ENCODE data around the gene RAPGEF4. TPM values are rescaled to one million over a fixed set of nuclear protein-coding genes. Genes with fewer than 3 reads are reported as not detected.

The RAPGEF4 gene
- total RNA-seq, 1 experiment from 2014 or later, result 0.59 TPM

- Histone ChIP-seq H3K4me1 (ENCODE audit: control insufficient read depth in 1 of 2, insufficient read depth in 2 of 2, low read length in 2 of 2) (peaks cover 0 to 4% of the 10 kb centered on the region in 2 experiments; a peak in 2 of 4 replicates), H4K20me1 (ENCODE audit: insufficient read depth) (no peaks in the 10 kb centered on the region), H3K79me2 (ENCODE audit: insufficient read depth, low read length) (no peaks in the 10 kb centered on the region), H3K36me3 (ENCODE audit: control insufficient read depth in 1 of 2, insufficient read depth in 2 of 2, low read length in 2 of 2) (no peaks in the 10 kb centered on the region), H3K9me3 (ENCODE audit: control insufficient read depth in 1 of 2, insufficient read depth in 1 of 2, low read depth in 1 of 2, low read length in 2 of 2) (no peaks in the 10 kb centered on the region), H3K27ac (ENCODE audit: low read depth, low read length) (no peak overlapping the region), H3K27me3 (ENCODE audit: insufficient read depth, low read length) (no peaks in the 10 kb centered on the region), H3K4me3 (replicated peaks in 1 of 2; ENCODE audit: low read depth in 1 of 2, low read length in 2 of 2) (no peak overlapping the region), H2AFZ (ENCODE audit: low read depth, low read length, poor library complexity, severe bottlenecking) (no peak overlapping the region), H3K9ac (ENCODE audit: low read length) (no peak overlapping the region), H3K9me2 (ENCODE audit: insufficient read depth) (no peaks in the 10 kb centered on the region), H3K4me2 (ENCODE audit: low read length) (no peak overlapping the region)
- ChIA-PET RAD21 (ENCODE audit: low non-redundant PET in 1 of 2, low total read pairs in 2 of 2, uncharacterized antibody in 2 of 2, unreplicated experiment in 2 of 2) (no interaction called here), CTCF (interaction anchor here (1.2 to 1.8 kb wide), 2 partner anchors 366 to 369 kb away, joined by 4 read pairs; no protein-coding TSS in a partner anchor), POLR2A (no interaction called here)
- ATAC-seq (no peak), DNase-seq (ENCODE audit: low read depth, low spot score) (no peak)
- BruUV-seq (replicated peaks), result no TSS peak
- no peak for TF ChIP-seq SRF (IDR thresholded peaks at IDR 0.05; ENCODE audit: low read depth)
- no peak for TF ChIP-seq CTCF (IDR thresholded peaks at IDR 0.05 in 2 of 3, conservative IDR thresholded peaks at IDR 0.05 in 1 of 3; ENCODE audit: borderline replicate concordance in 1 of 3, insufficient read depth in 1 of 3, low read depth in 2 of 3, low read length in 2 of 3)
- TF ChIP-seq ZNF274 (IDR thresholded peaks at IDR 0.05; ENCODE audit: low read depth, low read length), result no peak
- TF ChIP-seq CEBPB (IDR thresholded peaks at IDR 0.05; ENCODE audit: low read depth), result no peak
- TF ChIP-seq EZH2 (IDR thresholded peaks at IDR 0.05), result no peak
- TF ChIP-seq EGR1 (IDR thresholded peaks at IDR 0.05; ENCODE audit: low read depth), result no peak
- TF ChIP-seq RAD21 (IDR thresholded peaks at IDR 0.05; ENCODE audit: low read depth), result no peak
- TF ChIP-seq ZBTB33 (IDR thresholded peaks at IDR 0.05; ENCODE audit: extremely low read depth, insufficient replicate concordance, low read length), result no peak
- intact Hi-C loops (cut with micrococcal nuclease), result no loop called here
Observed at GRCh38 chr2:173032032-173032431, 296.4 kb downstream of the RAPGEF4 start.
